DND-41 (cell line): ENCODE measurements around the gene MALT1.
A peak's percentile ranks its signal among the peaks of the same experiment; 100 is the strongest.

Experiments
- ATAC-seq: fragments of 200-7000 bp; cut with Tn5 transposase; 3 replicates; pipeline ENCODE4 v1.9.1; 2021; ENCODE audit warnings: low read depth; ENCODE audit not compliant: insufficient read depth
- DNase-seq: peaks from one replicate; pipeline ENCODE4 v3.0.0-alpha.2; 2020
- H2AFZ ChIP-seq: 2 replicates; pipeline ENCODE4 v1.6.0; 2012; ENCODE audit warnings: low read depth, low read length
- H3K27ac ChIP-seq: 2 replicates; pipeline ENCODE4 v1.5.1; 2012; ENCODE audit warnings: low read length, inconsistent platforms
- H3K27me3 ChIP-seq: fragments of 200-600 bp; sonication (generic); 2 replicates; pipeline ENCODE4 v1.6.0; 2012; ENCODE audit warnings: low read length, mild to moderate bottlenecking, inconsistent platforms; ENCODE audit not compliant: insufficient read depth, poor library complexity
- H3K36me3 ChIP-seq: 2 replicates; pipeline ENCODE4 v1.5.1; 2012; ENCODE audit warnings: low read length, inconsistent platforms; ENCODE audit not compliant: insufficient read depth
- H3K4me1 ChIP-seq: 2 replicates; pipeline ENCODE4 v1.5.1; 2012; ENCODE audit warnings: mild to moderate bottlenecking, low read length; ENCODE audit not compliant: insufficient read depth
- H3K4me2 ChIP-seq: 2 replicates; pipeline ENCODE4 v1.6.0; 2012; ENCODE audit warnings: mild to moderate bottlenecking, moderate library complexity, low read length, inconsistent platforms; ENCODE audit not compliant: insufficient read depth
- H3K4me3 ChIP-seq, 2 experiments: fragments of 200-600 bp in 1 of 2; shearing (Covaris generic) in 1 of 2; 2 replicates each; pipeline ENCODE4 v1.5.1; 2012 to 2016; ENCODE audit warnings: inconsistent platforms in 2 of 2, low read length in 2 of 2, mild to moderate bottlenecking in 2 of 2, low read depth in 1 of 2, moderate library complexity in 1 of 2
- H3K79me2 ChIP-seq: 2 replicates; pipeline ENCODE4 v1.6.0; 2012; ENCODE audit warnings: low read length, inconsistent platforms; ENCODE audit not compliant: insufficient read depth
- H3K9ac ChIP-seq: 2 replicates; pipeline ENCODE4 v1.6.0; 2012; ENCODE audit warnings: low read depth, mild to moderate bottlenecking, inconsistent platforms, low read length, moderate library complexity
- H3K9me3 ChIP-seq: 2 replicates; pipeline ENCODE4 v1.5.1; 2012; ENCODE audit warnings: low read length, moderate library complexity, mild to moderate bottlenecking, inconsistent platforms; ENCODE audit not compliant: insufficient read depth, severe bottlenecking
- H4K20me1 ChIP-seq: 2 replicates; pipeline ENCODE4 v1.6.0; 2012; ENCODE audit warnings: low read length; ENCODE audit not compliant: insufficient read depth
- CTCF ChIP-seq: IDR thresholded peaks from 2 replicates; pipeline ENCODE4 v1.5.1; 2012; ENCODE audit warnings: borderline replicate concordance, low read length, moderate library complexity, mild to moderate bottlenecking; ENCODE audit not compliant: poor library complexity, severe bottlenecking; ENCODE audit errors: extremely low read depth
- EZH2 ChIP-seq: IDR thresholded peaks from 3 replicates; pipeline ENCODE4 v1.6.1; 2012; ENCODE audit warnings: borderline replicate concordance, low read depth, mild to moderate bottlenecking, moderate library complexity, low read length, inconsistent platforms; ENCODE audit not compliant: severe bottlenecking

Gene MALT1

GRCh38 chr18:58714259-58714658 lies 43.0 kb downstream of the MALT1 start:
- no peak for ATAC-seq
- Histone ChIP-seq H3K9me3 (no peaks in the 10 kb centered on the region), H3K9ac (no peak overlapping the region), H3K79me2 (no peaks in the 10 kb centered on the region), H3K4me1 (no peaks in the 10 kb centered on the region), H2AFZ (no peak overlapping the region), H3K36me3 (peaks cover 17% of the 10 kb centered on the region), H3K4me2 (no peak overlapping the region), H3K27me3 (no peaks in the 10 kb centered on the region), H4K20me1 (no peaks in the 10 kb centered on the region), H3K4me3 (no peak overlapping the region), H3K27ac (no peak overlapping the region)
- no peak for DNase-seq
- TF ChIP-seq EZH2 (no peak), CTCF (no peak)

- no peak overlapping the region for H3K4me2 ChIP-seq
- H3K4me3 ChIP-seq: no peak overlapping the region
- H3K9ac ChIP-seq: no peak overlapping the region
- TF ChIP-seq EZH2 (no peak), CTCF (no peak)
- no peaks in the 10 kb centered on the region for H3K79me2 ChIP-seq
- H3K27me3 ChIP-seq: no peaks in the 10 kb centered on the region
- H3K36me3 ChIP-seq: peaks cover 17% of the 10 kb centered on the region
- H3K4me1 ChIP-seq: no peaks in the 10 kb centered on the region
- no peaks in the 10 kb centered on the region for H3K9me3 ChIP-seq
- H3K27ac ChIP-seq: no peak overlapping the region
- no peak overlapping the region for H2AFZ ChIP-seq
- DNase-seq (no peak), ATAC-seq (no peak)
- no peaks in the 10 kb centered on the region for H4K20me1 ChIP-seq
These were observed 43.6 kb downstream of the MALT1 start for GRCh38 chr18:58714821-58715220.

GRCh38 chr18:58715540-58715939 lies 44.3 kb downstream of the MALT1 start:
- no peaks in the 10 kb centered on the region for H4K20me1 ChIP-seq
- H2AFZ ChIP-seq: no peak overlapping the region
- no peak overlapping the region for H3K4me2 ChIP-seq
- no peaks in the 10 kb centered on the region for H3K27me3 ChIP-seq
- ATAC-seq (no peak), DNase-seq (no peak)
- H3K36me3 ChIP-seq: peaks cover 17% of the 10 kb centered on the region
- TF ChIP-seq EZH2 (no peak), CTCF (no peak)
- H3K9me3 ChIP-seq: no peaks in the 10 kb centered on the region
- no peak overlapping the region for H3K9ac ChIP-seq
- H3K4me3 ChIP-seq: no peak overlapping the region
- no peaks in the 10 kb centered on the region for H3K4me1 ChIP-seq
- no peak overlapping the region for H3K27ac ChIP-seq
- no peaks in the 10 kb centered on the region for H3K79me2 ChIP-seq

GRCh38 chr18:58716060-58716756 lies 44.9 kb downstream of the MALT1 start:
- H3K9me3 ChIP-seq: no peaks in the 10 kb centered on the region
- H3K4me1 ChIP-seq: no peaks in the 10 kb centered on the region
- H3K27me3 ChIP-seq: no peaks in the 10 kb centered on the region
- no peak overlapping the region for H2AFZ ChIP-seq
- H3K27ac ChIP-seq: no peak overlapping the region
- no peak for DNase-seq
- peak; percentile 69; the same call in 2 of the 3 replicates for ATAC-seq
- TF ChIP-seq CTCF (no peak), EZH2 (no peak)
- peaks cover 14% of the 10 kb centered on the region for H3K36me3 ChIP-seq
- H3K4me2 ChIP-seq: no peak overlapping the region
- H3K9ac ChIP-seq: no peak overlapping the region
- no peaks in the 10 kb centered on the region for H4K20me1 ChIP-seq
- H3K4me3 ChIP-seq: no peak overlapping the region
- H3K79me2 ChIP-seq: no peaks in the 10 kb centered on the region
